Thyroid gland (tissue), 4 donors: ENCODE data around the gene PRR3.

Source experiments
- POLR2A ChIP-seq, 2 donors: fragments of 450-650 bp; IDR thresholded peaks; one replicate each; pipeline ENCODE4 v1.6.1; 2017; ENCODE audit warnings: antibody characterized with exemption in 2 of 2, mild to moderate bottlenecking in 2 of 2, moderate library complexity in 1 of 2
- TF ChIP-seq, protein P1 (sequence below), 6 experiments: fragments of 200-600 bp in 3 of 6; fragments of 450-650 bp in 3 of 6; sonication (generic) in 3 of 6; IDR thresholded peaks; one replicate each; pipeline ENCODE4 v1.5.1; 2016 to 2019; ENCODE audit warnings: antibody characterized with exemption in 6 of 6, mild to moderate bottlenecking in 2 of 6, inconsistent platforms in 1 of 6, moderate library complexity in 1 of 6

DNA sequence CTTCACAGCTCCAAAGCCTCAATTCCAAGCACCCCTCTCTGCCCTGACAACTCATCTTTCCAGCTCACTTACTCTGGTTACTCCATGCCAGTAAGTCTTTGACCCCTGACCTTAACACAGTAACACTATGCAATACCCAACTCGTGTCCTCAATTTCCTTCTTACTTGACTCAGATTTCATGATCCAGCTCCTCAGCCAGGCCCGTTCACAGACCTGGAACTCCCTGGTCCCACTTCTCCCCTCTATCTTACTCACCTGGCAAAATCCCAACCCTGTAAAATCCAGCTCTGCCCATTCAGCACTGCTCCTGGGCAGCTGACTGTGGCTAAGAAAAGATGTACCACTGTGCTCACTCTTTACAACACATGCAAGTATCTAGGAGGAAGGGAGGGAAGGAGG is 8.7 kb upstream of the PRR3 start:
- no peak for TF ChIP-seq POLR2A (IDR thresholded peaks at IDR 0.05)
- TF ChIP-seq, protein P1, sequence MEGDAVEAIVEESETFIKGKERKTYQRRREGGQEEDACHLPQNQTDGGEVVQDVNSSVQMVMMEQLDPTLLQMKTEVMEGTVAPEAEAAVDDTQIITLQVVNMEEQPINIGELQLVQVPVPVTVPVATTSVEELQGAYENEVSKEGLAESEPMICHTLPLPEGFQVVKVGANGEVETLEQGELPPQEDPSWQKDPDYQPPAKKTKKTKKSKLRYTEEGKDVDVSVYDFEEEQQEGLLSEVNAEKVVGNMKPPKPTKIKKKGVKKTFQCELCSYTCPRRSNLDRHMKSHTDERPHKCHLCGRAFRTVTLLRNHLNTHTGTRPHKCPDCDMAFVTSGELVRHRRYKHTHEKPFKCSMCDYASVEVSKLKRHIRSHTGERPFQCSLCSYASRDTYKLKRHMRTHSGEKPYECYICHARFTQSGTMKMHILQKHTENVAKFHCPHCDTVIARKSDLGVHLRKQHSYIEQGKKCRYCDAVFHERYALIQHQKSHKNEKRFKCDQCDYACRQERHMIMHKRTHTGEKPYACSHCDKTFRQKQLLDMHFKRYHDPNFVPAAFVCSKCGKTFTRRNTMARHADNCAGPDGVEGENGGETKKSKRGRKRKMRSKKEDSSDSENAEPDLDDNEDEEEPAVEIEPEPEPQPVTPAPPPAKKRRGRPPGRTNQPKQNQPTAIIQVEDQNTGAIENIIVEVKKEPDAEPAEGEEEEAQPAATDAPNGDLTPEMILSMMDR (IDR thresholded peaks at IDR 0.05): no peak
